ENCODE results near the gene PLA2G12A. TPM values are rescaled to one million over a fixed set of nuclear protein-coding genes. Genes with fewer than 3 reads are reported as not detected.

The PLA2G12A gene
- 7.6 and 15.1 TPM in 2 replicates for total RNA-seq

GRCh38 chr4:109729718-109730618, at the start of gene PLA2G12A:
PLA2G12A (minus strand) TSS chr4:109730070; CDS start chr4:109729809, 261 bp downstream.

DNA sequence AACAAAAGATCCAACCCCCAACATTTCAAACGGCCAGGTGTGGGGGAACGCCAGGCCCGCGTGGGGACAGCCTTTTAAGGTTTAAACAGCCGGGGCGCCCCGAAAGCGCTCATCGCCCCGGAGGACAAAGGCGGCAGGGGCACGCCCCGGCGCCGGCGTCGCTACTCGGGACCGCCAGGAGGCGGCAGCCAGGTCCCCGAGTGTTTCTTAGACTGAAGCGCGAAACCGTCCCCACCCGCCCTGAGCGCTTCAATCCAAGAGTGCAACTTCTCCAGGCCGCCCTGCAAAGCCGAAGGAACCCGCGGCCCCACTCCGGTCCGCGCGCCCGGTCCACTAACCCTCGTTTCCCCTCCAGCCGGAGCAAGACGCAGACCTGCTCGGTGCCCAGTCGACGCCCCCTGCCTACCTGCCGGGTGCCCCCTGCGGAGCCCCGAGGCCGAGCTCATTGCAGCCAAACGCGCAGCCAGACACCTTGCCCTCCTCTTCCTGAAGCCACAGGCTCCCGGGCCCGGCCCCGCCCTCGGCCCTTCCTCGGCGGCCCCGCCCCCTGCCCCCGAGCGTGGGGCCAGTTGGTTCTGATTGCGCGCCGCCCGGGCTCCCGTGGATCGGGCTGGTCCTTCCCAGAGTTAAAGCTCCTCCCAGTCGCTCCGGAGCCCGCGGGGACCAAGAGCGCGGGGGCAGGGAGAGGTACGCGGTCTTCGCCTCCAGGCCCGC, 26.8 kb downstream of the PLA2G12A start, which contains the start of gene CASP6:
Gene CASP6, minus strand, starts transcription at position 496 of the 714 bp plus-strand sequence. Its CDS starts 50 bp downstream, at position 446.

Other genes with a start within 250 kb of the PLA2G12A start
- gene MCUB, start 169.8 kb downstream of the PLA2G12A start, total RNA-seq, result 17.2 and 19.0 TPM in 2 replicates
- gene CASP6, start 26.6 kb downstream of the PLA2G12A start, total RNA-seq, result 9.4 and 12.5 TPM in 2 replicates
- 3.2 and 10.7 TPM in 2 replicates for gene CFI, start 71.9 kb upstream of the PLA2G12A start, total RNA-seq
- gene GAR1, start 85.7 kb upstream of the PLA2G12A start, total RNA-seq, result 4.9 and 6.7 TPM in 2 replicates
- gene RRH, start 97.9 kb upstream of the PLA2G12A start, total RNA-seq, result not detected in 2 replicates
- gene LRIT3, start 118.0 kb upstream of the PLA2G12A start, total RNA-seq, result 0.36 TPM in 1 of 2 replicates, not detected in the other
- not detected in 2 replicates for gene EGF, start 182.8 kb upstream of the PLA2G12A start, total RNA-seq